ENCODE results near the gene SGSM1.

Gene SGSM1, protein sequence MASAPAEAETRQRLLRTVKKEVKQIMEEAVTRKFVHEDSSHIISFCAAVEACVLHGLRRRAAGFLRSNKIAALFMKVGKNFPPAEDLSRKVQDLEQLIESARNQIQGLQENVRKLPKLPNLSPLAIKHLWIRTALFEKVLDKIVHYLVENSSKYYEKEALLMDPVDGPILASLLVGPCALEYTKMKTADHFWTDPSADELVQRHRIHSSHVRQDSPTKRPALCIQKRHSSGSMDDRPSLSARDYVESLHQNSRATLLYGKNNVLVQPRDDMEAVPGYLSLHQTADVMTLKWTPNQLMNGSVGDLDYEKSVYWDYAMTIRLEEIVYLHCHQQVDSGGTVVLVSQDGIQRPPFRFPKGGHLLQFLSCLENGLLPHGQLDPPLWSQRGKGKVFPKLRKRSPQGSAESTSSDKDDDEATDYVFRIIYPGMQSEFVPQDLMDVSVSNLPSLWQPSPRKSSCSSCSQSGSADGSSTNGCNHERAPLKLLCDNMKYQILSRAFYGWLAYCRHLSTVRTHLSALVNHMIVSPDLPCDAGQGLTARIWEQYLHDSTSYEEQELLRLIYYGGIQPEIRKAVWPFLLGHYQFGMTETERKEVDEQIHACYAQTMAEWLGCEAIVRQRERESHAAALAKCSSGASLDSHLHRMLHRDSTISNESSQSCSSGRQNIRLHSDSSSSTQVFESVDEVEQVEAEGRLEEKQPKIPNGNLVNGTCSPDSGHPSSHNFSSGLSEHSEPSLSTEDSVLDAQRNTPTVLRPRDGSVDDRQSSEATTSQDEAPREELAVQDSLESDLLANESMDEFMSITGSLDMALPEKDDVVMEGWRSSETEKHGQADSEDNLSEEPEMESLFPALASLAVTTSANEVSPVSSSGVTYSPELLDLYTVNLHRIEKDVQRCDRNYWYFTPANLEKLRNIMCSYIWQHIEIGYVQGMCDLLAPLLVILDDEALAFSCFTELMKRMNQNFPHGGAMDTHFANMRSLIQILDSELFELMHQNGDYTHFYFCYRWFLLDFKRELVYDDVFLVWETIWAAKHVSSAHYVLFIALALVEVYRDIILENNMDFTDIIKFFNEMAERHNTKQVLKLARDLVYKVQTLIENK

GRCh38 chr22:24805790-24806662 is at the start of gene SGSM1:
Gene SGSM1, plus strand, starts transcription at chr22:24806211. Its CDS starts 115 bp downstream, at chr22:24806326.
- peak; percentile 21 to 65 (median 50) for DNase-seq (ENCODE audit: low read depth in 3 of 3, low spot score in 1 of 3)

GRCh38 chr22:24758164-24758799 is 47.7 kb upstream of the SGSM1 start:
- DNase-seq (ENCODE audit: low read depth in 3 of 3, low spot score in 1 of 3) = peak in 1 of 3 donors; percentile 25

DNA sequence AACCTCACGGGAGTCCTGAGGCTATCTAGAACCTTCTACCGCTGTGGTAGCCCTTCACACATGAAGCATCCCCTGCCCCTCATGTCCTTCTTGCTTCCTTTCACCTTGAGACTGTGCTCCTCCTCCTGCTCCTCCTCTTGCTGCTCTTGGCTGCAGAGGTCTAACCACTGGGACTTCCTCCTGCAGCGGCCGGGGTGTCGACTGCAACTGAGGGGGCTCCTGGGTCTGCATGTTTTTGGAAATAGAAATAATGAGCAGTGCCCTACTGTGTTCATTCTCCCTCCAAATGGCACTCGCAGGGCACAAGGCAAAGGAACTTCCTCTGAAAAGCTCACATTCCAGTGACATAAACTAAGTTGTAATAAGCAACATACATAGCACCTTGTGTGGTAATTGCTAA is 46.2 kb upstream of the SGSM1 start:
- no peak for DNase-seq (ENCODE audit: low read depth in 3 of 3, low spot score in 1 of 3)

GRCh38 chr22:24760708-24761306 is 45.2 kb upstream of the SGSM1 start:
- DNase-seq (ENCODE audit: low read depth in 3 of 3, low spot score in 1 of 3) = no peak

DNA sequence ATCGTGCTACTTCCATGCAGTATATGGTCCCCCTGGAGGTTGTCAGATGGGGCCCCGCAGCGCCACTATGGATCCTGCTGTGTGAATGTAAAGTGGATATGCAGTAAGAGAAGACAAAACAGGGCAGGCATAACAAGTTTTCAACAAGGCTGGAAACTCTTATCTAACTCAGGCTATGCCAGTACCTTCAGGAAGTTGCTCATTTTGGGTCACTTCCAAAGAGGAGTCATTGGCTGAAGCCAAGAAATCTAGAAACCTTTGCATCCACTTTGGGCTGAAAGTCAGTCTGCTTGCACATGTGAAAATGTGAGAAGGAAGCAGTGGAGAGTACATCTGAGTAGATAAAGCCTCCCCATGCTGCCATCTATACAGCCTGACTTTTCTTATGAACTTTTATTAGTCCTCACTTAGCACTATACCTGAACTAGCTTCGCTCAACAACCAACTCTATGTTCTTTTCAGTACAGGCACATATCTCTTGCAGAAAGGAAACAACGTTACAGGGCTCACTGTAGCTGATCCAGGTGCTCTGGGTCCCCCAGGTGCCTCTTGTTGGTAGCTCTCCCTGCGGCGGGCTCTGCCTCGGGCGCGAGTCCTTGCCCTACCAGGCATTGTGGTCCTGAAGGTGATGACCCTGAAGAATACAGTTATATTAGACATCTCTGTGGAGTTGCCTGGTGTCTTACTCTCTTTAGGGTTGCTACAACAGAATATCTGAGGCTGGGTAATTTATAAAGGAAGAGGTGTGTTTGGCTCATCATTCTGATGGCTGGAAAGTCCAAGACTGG is 43.9 kb upstream of the SGSM1 start:
- DNase-seq (ENCODE audit: low read depth in 3 of 3, low spot score in 1 of 3) = no peak

GRCh38 chr22:24763872-24764485 is 42.0 kb upstream of the SGSM1 start:
- DNase-seq (ENCODE audit: low read depth in 3 of 3, low spot score in 1 of 3) = no peak

- no peak for DNase-seq (ENCODE audit: low read depth in 3 of 3, low spot score in 1 of 3)
Measured at GRCh38 chr22:24765166-24765565, 40.8 kb upstream of the SGSM1 start.

DNA sequence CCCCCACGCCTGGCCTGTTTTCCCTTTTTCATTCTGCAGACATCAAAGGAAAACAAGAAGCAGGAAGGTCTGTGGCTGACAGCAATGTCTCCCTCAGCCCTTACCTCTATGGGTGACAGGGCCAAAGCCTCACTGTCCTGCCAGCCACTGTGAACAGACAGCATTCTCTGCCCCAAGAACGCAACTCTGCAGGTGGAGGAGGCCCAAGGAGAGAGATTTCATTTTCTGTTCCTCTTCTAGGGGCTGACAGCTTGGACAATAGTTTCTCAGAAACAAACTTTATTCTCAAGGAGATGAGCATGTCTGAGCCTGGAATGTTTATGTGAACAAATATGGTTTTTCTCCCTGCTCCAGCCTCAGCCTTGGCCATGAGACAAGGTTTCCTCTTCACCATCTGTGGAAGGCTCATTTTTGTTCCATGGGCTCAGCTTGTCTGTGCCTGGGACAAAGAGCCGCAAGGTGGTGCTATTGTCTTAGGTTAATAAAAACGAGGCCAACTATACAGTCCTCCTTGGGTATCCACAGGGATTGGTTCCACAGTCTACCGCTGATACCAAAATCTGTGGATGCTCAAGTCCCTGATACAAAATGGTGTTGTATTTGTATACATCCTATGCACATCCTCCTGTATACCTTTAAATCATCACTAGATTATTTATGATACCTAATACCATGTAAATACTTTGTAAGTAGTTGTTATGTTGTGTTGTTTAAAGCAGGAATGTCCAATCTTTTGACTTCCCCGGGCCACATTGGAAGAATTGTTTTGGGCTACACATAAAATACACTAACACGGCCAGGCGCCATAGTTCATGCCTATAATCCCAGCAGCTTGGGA is 37.3 kb upstream of the SGSM1 start:
- DNase-seq (ENCODE audit: low read depth in 3 of 3, low spot score in 1 of 3) = no peak

DNA sequence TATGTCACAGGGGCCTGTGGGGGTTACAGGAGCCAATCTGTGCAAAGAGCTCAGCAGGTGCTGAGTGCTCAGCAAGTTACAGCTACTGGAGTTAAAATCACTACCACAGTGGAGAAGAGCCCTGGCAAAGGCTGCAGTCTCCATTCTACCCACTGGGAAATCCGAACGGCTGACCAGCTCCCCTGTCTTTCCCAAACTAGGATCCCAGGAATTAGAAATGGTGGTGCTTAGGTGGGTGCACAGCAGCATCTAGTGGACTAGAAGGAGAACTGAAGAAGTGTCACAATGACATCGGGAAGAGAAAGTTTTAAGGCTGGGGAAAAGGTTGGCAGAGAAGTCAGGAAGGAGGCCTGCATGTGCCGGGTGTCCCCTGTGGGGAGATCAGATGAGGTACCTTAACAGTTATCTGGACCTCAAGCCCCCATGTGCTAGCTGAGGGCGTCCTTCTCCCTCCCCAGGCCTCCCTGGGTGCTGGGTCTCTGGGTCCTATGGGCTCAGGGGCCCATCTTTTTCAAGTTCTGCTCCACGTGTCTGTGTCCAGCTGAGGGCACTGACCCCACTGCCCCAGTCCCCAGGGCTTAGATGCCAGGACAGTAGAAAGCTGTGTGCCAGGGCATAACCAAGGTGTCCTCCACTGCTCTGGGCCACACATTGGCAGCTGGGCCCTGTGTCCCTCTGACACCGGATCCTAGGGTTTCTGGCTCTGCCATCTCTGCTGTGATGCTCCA is 33.4 kb upstream of the SGSM1 start:
- DNase-seq (ENCODE audit: low read depth in 3 of 3, low spot score in 1 of 3) = no peak

DNA sequence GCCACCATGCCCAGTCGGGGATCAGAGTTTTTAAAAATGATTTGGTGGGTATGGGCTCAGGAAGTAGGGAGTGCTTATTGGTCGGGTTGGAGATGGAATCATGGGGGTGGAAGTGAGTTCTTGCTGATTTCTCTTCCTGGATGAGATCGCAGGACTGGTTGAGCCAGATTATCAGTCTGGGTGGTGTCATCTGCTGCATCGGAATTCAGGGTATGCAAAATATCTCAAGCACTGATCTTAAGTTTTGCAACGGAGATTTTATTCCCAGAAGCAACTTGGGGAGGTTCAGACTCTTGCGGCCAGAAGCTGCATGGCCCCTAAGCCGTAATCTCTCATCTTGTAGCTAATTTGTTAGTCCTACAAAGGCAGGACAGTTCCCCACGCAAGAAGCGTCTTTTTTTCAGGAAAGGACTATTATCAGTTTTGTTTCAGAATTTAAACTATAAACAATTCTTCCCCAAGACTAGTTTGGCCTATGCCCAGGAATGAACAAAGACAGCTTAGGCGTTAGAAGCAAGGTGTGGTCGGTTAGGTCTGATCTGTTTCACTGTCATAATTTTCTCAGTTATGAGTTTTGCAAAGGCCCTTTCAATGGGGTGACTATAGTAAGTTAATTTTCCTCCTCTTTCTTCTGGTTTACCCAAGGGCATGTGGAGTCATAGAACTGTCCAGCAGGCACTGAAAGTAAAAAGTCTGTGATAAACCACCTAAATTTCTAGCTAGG is 30.1 kb upstream of the SGSM1 start:
- no peak for DNase-seq (ENCODE audit: low read depth in 3 of 3, low spot score in 1 of 3)

DNA sequence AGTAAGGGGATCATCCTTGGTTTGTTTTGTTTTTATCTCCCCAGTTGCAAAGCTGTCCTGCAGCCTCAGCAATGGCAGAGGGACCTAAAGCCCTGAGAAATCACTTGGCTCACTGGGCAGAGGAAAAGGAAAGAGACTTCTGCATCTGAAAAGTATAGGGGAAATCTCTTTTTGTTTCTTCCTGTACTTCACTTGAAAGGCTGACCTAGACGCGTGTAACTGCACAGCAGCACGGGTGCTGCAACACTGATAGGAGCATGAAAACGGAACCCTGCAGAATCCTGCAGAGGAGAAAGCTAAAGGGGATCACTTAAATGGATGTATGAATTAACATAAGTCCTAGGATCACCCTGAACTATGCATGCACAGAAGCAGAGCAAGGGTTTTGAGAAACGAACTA is 29.5 kb upstream of the SGSM1 start:
- DNase-seq (ENCODE audit: low read depth in 3 of 3, low spot score in 1 of 3) = no peak

DNA sequence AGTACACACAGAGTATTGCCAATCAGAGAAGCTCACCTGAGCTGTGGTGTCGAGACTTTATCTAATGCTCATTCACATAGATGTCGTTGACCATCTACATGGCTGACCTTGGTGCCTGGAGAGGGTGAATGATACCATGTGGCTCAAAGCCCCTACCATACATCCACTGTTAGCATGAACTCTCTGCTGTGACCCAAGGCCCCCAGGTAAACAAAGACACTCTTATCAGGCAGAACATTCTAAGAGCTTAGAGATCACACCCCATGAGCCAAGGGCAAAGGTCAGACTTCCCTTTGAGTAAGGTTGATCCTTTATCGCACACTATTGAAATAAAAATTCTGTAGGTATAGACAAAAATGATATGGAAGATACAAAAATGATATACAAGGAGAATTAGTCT is 16.5 kb upstream of the SGSM1 start:
- no peak for DNase-seq (ENCODE audit: low read depth in 3 of 3, low spot score in 1 of 3)

DNA sequence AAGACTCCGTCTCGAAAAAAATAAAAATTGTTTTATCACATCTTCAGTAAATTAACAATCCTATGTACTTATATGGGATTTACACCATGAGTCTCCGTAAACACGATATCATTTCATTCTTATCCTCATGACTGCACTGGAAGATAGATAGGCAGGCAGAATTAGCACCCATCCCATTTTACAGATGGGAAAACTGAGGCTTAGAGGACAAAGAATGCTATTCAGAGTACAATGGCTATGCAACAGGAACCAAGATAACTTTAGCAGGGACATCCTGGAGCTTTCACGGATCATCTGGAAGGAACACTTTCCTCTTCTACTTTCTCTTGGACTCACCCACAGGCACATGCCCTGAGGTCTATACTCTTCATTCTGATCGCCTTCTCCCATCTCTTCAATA is 14.6 kb upstream of the SGSM1 start:
- no peak for DNase-seq (ENCODE audit: low read depth in 3 of 3, low spot score in 1 of 3)

DNA sequence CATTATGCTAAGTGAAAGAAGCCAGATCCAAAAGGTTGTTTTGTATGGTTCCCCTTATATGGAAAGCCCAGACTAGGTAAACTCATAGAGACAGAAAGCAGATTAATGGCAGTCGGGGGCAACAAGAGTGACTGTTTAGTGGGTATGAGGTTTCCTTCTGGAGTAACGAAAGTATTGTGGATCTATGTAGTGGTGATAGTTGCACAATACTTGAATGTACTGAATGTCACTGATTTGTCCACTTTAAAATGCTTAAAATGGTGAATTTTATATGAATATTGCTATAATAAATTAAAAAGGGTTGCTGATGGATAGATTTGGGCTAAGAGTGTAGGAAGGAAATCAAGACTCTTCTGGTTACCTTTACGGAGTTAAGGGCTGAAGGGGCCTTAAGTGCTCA is 10.0 kb upstream of the SGSM1 start:
- DNase-seq (ENCODE audit: low read depth in 3 of 3, low spot score in 1 of 3) = no peak

DNA sequence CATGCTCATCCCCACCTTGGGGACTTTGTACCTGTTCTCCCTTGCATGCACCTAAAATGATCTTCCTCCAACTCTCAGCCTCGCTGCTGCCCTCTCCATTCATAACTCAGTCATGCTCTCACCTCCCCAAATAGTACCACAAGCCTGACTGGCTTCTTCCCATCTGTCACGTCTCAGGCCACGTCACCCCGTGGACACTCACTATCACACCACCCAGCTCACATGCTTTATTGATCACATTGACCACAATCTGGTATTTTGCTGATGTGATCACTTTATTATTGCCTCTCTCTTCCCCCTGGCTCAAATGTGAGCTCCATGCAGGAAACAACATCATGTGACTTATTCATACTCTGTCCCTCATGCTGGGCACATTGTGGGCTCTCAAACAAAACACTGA is 9.2 kb upstream of the SGSM1 start:
- no peak for DNase-seq (ENCODE audit: low read depth in 3 of 3, low spot score in 1 of 3)

- DNase-seq (ENCODE audit: low read depth in 3 of 3, low spot score in 1 of 3) = no peak
Measured at GRCh38 chr22:24801901-24802465, 4.0 kb upstream of the SGSM1 start.
